ENCODE measurements around the gene ADGRG3.

Gene ADGRG3

DNA sequence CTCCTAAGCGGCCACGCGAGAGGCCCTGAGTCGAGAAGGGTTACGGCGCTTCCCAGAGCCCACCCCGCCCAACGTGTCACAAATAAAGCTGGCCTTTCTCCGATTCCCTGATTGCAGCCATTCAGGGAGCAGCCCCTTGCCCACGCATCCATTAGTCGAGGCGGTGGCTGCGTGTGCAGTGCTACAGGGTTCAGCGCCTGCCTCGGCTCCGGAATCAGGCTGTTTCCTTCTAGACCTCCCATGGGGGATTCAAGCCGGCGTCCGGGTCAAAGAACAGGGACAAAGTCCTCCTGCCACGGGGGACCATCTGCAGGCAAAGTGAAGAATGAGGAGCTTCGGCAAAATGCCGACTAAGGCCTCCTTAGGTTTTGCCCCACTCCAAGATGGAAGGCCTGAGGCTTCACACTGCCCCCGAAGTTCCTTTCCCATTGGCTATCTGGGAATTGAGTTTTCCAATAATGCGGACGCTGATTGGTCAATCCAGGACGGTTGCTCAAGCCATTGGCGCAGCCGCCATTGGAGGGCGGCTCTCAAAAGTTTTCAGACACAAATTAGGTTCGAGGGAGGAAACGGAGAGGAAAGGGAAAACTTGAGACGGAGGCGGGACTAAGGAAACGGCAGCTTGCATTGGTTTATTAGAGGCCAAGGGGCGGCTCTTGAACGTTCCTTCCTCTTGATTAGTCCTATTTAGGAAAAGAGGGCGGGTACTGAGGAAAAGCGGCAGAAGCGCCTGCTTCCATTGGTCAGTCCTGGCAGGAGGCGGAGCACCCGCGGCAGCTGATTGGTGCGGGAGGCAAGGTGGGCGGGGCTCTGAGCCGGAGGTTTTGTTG is 67.0 kb downstream of the ADGRG3 start:
- TF ChIP-seq, protein P1, sequence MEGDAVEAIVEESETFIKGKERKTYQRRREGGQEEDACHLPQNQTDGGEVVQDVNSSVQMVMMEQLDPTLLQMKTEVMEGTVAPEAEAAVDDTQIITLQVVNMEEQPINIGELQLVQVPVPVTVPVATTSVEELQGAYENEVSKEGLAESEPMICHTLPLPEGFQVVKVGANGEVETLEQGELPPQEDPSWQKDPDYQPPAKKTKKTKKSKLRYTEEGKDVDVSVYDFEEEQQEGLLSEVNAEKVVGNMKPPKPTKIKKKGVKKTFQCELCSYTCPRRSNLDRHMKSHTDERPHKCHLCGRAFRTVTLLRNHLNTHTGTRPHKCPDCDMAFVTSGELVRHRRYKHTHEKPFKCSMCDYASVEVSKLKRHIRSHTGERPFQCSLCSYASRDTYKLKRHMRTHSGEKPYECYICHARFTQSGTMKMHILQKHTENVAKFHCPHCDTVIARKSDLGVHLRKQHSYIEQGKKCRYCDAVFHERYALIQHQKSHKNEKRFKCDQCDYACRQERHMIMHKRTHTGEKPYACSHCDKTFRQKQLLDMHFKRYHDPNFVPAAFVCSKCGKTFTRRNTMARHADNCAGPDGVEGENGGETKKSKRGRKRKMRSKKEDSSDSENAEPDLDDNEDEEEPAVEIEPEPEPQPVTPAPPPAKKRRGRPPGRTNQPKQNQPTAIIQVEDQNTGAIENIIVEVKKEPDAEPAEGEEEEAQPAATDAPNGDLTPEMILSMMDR (conservative IDR thresholded peaks at IDR 0.05) = no peak
- TF ChIP-seq ZFX (IDR thresholded peaks at IDR 0.05) = peak; percentile 58; the same call in 1 of the 2 replicates
- peak overlapping the region; percentile 87 for H3K27ac ChIP-seq

- TF ChIP-seq, protein P1 (conservative IDR thresholded peaks at IDR 0.05) = no peak
- no peak for TF ChIP-seq ZFX (IDR thresholded peaks at IDR 0.05)
- peak within 1 kb of the TSS; percentile 87 for H3K27ac ChIP-seq
Observed at GRCh38 chr16:57735755-57736418, 67.8 kb downstream of the ADGRG3 start, which contains the start of gene KATNB1. Gene KATNB1 (plus strand): TSS chr16:57735770. CDS start chr16:57737244, 1,474 bp downstream.

DNA sequence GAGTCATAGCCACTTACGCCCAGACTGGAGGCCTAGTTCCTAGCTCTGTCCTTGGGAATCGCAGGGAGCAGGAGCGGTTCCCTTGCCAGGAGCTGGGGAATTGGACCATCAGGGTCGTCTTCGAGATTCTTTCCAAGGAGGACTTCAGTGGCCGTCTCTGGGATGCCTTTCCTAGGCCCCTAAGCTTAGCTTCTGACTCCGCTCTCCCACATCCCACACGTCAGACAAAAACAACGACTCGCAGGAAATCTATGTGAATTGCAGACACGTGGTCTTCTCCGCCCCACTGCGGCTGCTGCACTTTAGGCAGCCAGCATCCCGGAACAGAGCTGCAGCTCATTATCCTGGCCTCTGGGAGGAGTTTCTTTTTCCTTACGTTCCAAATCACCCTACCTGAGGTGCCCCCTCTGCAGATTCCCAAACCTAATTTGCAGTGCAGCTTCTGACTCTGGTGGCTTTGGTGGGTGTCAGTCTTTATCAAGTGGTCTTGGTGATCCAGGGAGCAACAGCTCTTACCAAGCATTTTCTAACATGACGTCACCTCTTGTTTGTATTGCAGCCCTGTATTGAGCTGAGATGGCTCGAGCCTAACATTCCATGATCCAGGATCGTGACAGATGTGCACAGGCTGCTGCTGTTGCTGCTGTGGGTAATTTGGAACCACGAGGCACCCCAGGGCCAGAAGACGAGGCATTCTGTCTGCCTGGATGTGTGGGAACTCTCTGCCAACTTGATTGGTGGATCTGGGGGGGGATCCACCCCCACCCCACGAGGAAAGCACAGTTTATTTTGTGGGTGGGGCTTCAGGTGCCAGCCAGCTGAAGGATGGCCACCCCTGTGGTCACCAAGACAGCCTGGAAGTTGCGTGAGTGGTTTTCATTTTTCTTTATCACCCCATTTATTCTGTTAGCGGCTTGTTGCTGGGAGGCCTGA is 68.6 kb downstream of the ADGRG3 start:
- TF ChIP-seq, protein P1 (conservative IDR thresholded peaks at IDR 0.05) = no peak; the same call in 1 of the 2 replicates
- H3K27ac ChIP-seq = peak overlapping the region; percentile 61

DNA sequence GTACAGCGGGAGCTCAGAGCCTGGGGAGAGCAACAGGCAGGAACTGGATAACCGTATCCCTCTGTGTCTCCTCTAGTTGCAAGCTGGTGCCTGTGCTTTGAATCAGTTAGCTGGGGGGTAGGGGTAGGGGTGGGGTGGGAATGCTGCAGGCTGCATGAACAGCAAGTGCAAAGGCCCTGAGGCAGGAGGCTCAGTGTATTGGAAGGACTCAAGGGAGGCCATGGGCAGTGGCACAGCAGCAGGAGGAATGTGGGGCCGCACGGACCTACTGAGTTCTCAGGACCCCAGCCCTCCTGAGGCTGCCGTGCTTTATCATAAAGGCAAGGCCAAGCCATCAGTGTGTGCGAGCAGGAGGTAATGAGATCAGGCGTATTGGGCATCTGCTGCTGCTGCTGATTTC is 70.7 kb downstream of the ADGRG3 start:
- no peak overlapping the region for H3K27ac ChIP-seq
- TF ChIP-seq ZFX (IDR thresholded peaks at IDR 0.05) = no peak
- TF ChIP-seq, protein P1 (conservative IDR thresholded peaks at IDR 0.05) = no peak
